ENCODE measurements around the gene CNNM4.
"Not testable (repeated sequence)": the region's sequence is repeated elsewhere in the genome, so short reads cannot be mapped to it uniquely, and the experiment has no call there.

Gene CNNM4

GRCh38 chr2:96795076-96795475 lies 34.4 kb downstream of the CNNM4 start:
- DNase-seq = no peak

DNA sequence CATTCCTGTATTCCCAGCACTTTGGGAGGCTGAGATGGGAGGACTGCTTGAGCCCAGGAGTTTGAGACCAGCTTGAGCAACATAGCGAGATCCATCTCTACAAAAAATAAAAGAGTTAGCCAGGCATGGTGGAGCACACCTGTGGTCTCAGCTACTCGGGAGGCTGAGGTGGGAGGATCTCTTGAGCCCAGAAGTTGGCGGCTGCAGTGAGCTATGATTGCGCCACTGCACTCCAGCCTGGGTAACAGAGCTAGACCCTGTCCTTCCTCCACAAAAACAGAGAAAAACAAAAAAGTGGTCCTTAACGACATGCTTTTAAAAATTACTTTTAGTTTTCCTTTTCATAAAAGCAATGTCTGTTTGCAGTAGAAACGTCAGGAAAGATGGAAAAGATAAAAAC lies 35.8 kb downstream of the CNNM4 start:
- not testable (repeated sequence) for DNase-seq

- DNase-seq = no peak
Measured at GRCh38 chr2:96797066-96797625, 36.4 kb downstream of the CNNM4 start.

DNA sequence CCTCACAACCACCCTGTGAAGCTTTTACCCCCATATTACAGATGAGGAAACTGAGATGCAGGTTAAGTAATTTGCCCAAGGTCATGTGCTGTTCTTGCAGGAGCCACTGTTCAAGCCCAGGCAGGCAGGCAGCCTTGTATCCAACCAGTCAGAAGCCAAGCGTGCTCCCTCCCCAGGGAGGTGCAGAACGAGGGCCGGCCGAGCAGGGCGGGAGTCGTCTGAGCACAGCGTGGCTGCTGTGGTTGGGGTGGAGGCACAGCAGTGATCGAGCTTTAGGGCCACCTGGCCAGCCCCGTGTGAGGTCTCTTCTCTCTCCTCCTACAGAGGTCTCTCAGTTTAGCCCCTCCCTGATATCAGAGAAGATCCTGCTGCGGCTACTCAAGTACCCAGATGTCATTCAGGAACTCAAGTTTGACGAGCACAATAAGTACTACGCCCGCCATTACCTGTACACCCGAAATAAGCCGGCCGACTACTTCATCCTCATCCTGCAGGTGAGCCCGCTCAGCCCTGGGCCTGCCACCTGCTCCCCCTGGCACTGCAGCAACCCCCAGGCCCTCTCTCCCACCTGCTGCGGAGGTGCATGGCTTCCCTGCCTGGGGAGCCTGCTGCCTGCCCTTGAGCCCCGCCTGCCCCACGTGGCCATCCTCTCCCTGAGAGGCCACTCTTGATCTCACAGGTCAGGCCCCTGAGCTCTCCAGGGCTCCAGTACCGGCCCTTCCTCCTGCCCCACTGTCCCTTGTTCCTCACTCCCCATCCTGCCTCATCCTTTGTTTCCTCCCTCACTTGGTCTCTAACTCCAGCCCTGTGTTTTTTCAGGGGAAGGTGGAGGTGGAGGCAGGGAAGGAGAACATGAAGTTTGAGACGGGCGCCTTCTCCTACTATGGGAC lies 38.3 kb downstream of the CNNM4 start:
- no peak for DNase-seq

- no peak for DNase-seq
Measured at GRCh38 chr2:96799623-96799935, 38.9 kb downstream of the CNNM4 start.

DNA sequence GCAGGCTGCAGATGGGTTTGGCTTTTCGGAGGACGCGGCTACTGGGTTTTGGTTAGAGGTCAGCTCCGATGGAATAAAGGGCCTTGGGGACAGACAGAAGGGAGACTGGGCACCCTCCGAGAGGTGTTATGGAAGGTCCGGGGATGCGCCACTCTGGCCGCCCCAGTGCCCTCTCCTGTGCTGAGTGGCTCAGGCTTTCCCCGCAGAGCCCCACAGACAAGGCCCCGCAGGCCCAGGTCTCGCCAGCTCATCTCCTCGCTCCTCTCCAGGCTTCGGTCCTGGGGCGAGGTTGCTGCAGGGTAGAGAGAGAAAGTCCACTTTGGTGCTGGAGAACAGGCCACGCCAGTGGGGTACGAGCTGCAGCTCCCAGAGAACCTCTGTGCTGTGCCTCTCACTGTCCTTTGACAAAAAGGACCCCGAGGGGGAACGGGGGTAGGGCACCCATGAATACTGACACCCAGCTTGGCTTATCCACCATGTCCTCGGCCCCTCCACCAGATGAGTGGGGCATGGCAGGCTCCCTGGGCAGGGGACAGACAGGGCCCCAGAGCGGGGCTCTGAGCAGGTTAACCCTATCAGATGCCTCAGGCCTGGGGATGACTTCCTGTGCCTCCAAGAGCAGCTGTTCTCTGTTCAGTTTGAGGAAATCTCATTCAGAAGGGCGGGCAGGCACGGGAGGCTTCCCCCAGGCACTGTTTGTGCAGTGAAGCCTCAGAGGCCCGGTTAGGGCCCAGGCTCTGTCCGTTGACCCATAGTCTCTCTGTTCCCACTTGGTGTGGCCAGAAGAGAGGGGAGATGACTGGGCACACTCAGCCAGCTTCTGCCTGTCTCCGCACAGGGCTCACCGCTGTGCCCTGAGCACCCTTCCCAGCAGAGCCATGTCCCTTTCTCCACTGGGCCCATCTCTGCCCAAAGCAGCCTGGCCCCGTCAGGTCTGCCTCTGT lies 39.6 kb downstream of the CNNM4 start:
- DNase-seq = no peak

DNA sequence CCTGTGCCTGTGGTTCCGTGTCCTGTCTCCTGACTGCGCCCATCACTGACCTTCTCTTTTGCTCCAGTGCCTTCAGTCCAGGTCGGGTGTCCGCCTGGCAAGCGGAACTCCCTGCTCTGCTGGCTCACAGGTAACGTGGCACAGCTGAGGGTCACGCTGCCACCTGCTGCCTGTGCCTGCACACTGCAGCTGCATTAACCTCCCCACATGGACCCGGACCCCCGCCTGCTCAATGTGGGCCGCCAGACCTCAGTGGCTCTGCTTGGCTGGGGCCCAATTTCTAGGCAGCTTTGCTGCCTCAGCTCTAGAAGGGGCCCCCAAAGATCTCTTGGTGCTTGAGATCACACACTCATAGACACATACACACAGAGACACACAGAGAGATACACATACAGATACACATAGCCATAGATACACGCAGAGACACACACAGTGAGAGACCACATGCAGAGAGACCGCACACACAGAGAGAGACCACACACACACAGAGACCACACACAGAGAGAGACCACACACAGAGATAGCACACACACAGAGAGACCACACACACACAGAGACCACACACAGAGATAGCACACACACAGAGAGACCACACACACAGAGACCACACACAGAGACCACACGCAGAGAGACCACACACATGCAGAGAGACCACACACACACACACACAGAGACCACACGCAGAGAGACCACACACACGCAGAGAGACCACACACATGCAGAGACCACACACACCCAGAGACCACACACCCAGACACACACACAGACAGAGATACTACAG lies 40.5 kb downstream of the CNNM4 start:
- DNase-seq = peak; percentile 83

DNA sequence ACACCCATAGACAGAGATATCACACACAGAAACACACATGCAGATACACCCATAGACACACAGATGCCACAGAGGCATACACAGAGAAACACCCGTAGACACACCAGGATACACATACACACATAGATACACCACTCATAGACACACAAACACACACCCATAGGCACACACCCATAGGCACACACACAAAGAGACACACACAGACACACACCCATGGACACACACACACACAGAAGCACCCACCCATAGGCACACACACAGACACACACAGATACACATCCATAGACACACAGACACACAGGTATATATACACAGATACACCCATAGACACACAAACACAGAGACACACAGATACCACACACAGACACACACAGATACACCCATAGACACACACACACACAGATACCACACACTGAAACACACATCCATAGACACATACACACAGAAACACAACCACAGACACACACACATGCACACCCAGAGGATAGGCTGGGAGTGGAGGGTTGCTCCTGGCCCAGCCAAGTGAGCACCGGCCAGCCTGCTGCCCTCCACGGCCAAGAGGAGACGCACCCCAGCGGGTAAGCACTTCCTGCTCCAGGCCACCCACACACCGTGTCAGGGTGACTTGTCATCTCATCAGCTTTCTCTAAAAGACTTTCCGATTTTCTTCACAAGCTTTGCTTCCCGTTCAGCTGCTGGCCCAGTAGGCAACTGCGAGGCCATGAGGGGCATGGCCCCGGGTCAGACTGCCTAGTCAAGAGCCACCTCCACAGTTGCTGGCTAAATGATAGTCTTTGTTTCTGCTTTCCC lies 41.3 kb downstream of the CNNM4 start:
- peak; percentile 63 for DNase-seq

GRCh38 chr2:96802721-96803120 lies 42.0 kb downstream of the CNNM4 start:
- no peak for DNase-seq

DNA sequence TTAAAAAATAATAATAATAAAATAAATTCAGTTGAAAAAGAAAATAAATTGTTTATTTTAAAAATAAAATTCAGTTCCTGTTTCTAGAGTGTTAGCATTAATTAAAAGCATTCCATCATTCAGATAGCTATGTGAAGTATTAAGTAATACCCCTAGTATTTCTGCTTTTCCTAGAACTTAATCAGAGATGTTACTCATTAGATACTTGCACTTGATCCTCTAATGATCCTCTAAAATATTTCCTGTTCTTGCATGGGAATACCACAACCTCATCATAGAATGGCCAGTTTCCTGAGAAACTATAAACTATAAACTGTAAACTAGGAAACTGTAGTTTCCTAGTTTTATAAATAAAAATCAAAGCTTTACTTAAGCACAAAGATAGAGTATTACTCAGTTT lies 44.3 kb downstream of the CNNM4 start:
- DNase-seq = no peak

- DNase-seq = not testable (repeated sequence)
Measured at GRCh38 chr2:96805946-96806345, 45.2 kb downstream of the CNNM4 start.

GRCh38 chr2:96806468-96807126 lies 45.9 kb downstream of the CNNM4 start:
- no peak for DNase-seq

DNA sequence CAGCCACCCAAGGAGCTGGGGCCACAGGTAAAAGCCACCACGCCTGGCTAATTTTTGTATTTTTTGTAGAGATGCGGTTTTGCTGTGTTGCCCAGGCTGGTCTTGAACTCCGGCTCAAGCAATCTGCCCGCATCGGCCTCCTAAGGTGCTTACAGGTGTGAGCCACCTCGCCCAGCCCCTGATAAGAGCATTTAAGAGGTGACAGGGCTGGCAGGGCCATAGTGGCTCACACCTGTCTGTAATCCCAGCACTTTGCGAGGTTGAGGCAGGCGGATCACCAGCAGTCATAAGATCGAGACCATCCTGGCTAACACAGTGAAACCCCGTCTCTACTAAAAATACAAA lies 46.4 kb downstream of the CNNM4 start:
- DNase-seq = no peak

- no peak for DNase-seq
Measured at GRCh38 chr2:96808176-96808837, 47.6 kb downstream of the CNNM4 start.

GRCh38 chr2:96809216-96809882 lies 48.6 kb downstream of the CNNM4 start:
- DNase-seq = no peak

DNA sequence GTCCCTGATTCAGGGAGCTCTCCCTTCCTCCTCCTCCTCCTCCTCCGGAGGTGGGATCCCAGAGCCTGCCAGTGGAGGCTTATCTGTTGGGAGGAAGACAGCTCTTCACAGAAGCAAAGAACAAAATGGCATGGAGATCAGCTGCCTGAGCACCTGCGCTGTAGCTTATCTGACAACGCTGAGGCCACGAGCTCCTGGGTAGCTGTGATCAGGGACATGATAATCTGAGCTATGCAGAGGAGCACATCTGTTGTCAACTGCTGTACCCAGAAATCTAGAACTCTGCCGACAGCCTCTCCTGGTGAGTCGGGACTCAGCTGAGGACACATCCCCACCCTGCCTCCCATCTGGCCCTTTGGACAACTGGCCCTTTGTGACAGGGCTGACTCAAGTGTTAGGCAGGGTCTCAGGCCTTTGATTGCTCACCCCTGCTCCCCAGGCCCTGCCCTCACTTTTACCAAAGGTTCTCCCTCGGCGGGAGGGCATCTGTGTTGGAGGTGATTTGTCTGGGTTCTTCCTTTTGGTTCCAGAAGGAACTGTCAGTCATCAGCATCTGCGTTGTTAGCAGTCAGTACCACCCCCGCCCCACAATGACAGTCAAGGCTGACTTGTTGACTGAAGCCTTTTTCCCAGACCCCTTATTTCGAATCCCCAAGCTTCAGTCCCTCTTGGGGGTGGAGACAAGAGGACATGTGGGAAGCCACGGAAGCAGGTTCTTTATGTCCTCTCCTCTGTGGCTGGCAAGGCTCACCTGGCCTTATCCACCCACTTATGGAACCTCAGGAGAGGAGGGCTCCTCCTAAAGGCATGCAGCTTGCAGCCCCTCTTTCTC lies 49.5 kb downstream of the CNNM4 start:
- no peak for DNase-seq

DNA sequence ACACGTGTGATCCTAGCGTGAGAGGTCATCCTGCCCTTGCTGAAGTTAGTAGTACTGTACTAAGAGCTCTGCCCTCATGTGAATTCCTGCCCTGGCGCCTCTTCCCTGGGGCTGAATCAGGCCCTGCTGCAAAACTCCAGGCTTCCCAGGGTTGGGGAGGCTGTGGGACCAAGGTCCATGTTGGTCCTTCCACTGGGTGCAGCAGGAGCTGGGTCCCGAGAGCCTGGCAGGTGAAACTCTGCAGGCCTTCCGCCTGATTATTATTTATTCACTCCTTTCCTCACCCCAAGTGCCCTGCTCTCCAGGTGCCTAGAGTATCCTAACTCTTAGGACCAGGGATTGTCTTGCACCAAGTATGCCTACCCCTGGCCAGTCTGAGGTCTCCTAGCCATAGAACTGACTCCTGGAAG lies 50.1 kb downstream of the CNNM4 start:
- no peak for DNase-seq

DNA sequence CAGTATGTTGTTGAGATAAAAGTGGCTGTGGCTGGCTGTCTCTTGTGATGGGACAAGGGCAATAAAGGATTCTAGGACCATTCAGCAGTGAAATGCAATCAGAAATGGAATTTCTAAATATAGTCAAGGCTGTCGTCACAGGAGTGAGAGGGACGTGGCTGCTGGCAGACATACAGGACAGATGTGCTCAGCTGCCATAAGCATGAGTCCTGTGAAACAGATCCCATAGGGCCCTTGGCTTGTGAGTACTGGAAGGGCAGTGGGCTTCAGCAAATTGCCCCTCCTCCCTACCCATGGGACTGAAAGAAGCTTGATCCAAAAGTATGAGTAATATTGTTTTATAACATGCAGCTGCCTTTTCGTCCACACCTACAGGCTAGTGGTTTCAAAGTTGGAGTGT lies 51.2 kb downstream of the CNNM4 start:
- no peak for DNase-seq

- no peak for DNase-seq
Measured at GRCh38 chr2:96813656-96814055, 53.0 kb downstream of the CNNM4 start.

Measured in activated CD4-positive, alpha-beta T cell treated with anti-CD3 and anti-CD28 coated beads for 48 hours (primary cell).